NT2/D1 (cell line): ENCODE measurements around the gene CNN3.
"Not testable (repeated sequence)": the region's sequence is repeated elsewhere in the genome, so short reads cannot be mapped to it uniquely, and the experiment has no call there.

Experiments
- DNase-seq: peaks from one replicate; pipeline ENCODE4 v3.0.0-alpha.2; 2011; ENCODE audit warnings: low read depth, low spot score
- H3K27me3 ChIP-seq: 2 replicates; pipeline ENCODE4 v1.6.0; 2011; ENCODE audit warnings: mild to moderate bottlenecking; ENCODE audit not compliant: insufficient read length, insufficient read depth
- H3K36me3 ChIP-seq: 2 replicates; pipeline ENCODE4 v1.6.1; 2011; ENCODE audit warnings: mild to moderate bottlenecking, low read length, mixed read lengths; ENCODE audit not compliant: insufficient read depth, insufficient read length
- H3K4me1 ChIP-seq: 2 replicates; pipeline ENCODE4 v1.5.1; 2011; ENCODE audit not compliant: insufficient read depth, insufficient read length
- H3K4me3 ChIP-seq: 2 replicates; pipeline ENCODE4 v1.5.1; 2011; ENCODE audit warnings: low read depth; ENCODE audit not compliant: insufficient read length
- H3K9ac ChIP-seq: 2 replicates; pipeline ENCODE4 v1.6.0; 2011; ENCODE audit warnings: low read depth; ENCODE audit not compliant: insufficient read length
- H3K9me3 ChIP-seq: 2 replicates; pipeline ENCODE4 v1.5.1; 2011; ENCODE audit warnings: mild to moderate bottlenecking, low read length; ENCODE audit not compliant: insufficient read depth
- SUZ12 ChIP-seq: IDR thresholded peaks from 2 replicates; pipeline ENCODE4 v1.6.1; 2011; ENCODE audit not compliant: insufficient read length, insufficient read depth; ENCODE audit errors: extremely low read depth
- YY1 ChIP-seq: IDR thresholded peaks from 2 replicates; pipeline ENCODE4 v1.6.1; 2011; ENCODE audit not compliant: insufficient read length, insufficient read depth
- ZNF274 ChIP-seq: IDR thresholded peaks from 2 replicates; pipeline ENCODE4 v1.6.1; 2011; ENCODE audit warnings: mild to moderate bottlenecking, low read depth, low read length

Gene CNN3

GRCh38 chr1:94947437-94947836 is 20.5 kb upstream of the CNN3 start:
- Histone ChIP-seq H3K36me3 (no peaks in the 10 kb centered on the region), H3K9ac (no peak overlapping the region), H3K4me3 (no peak overlapping the region), H3K27me3 (no peaks in the 10 kb centered on the region), H3K4me1 (peaks cover 3% of the 10 kb centered on the region), H3K9me3 (no peaks in the 10 kb centered on the region)
- no peak for DNase-seq
- TF ChIP-seq SUZ12: no peak

- Histone ChIP-seq H3K36me3 (no peaks in the 10 kb centered on the region), H3K9ac (no peak overlapping the region), H3K9me3 (no peaks in the 10 kb centered on the region), H3K4me3 (no peak overlapping the region), H3K27me3 (no peaks in the 10 kb centered on the region), H3K4me1 (peaks cover 3% of the 10 kb centered on the region)
- no peak for DNase-seq
- TF ChIP-seq ZNF274 (no peak), YY1 (no peak), SUZ12 (no peak)
Measured at GRCh38 chr1:94946886-94947285, 20.0 kb upstream of the CNN3 start.

GRCh38 chr1:94942171-94943128 is 15.5 kb upstream of the CNN3 start:
- no peaks in the 10 kb centered on the region for H3K36me3 ChIP-seq
- H3K4me1 ChIP-seq: peaks cover 3% of the 10 kb centered on the region
- no peak overlapping the region for H3K4me3 ChIP-seq
- DNase-seq: no peak
- no peaks in the 10 kb centered on the region for H3K27me3 ChIP-seq
- TF ChIP-seq ZNF274 (no peak), YY1 (no peak), SUZ12 (no peak)
- no peaks in the 10 kb centered on the region for H3K9me3 ChIP-seq
- no peak overlapping the region for H3K9ac ChIP-seq

GRCh38 chr1:94941480-94941879 is 14.6 kb upstream of the CNN3 start:
- not testable (repeated sequence) for H3K9me3 ChIP-seq, H3K4me3 ChIP-seq, H3K9ac ChIP-seq, H3K27me3 ChIP-seq, DNase-seq, H3K36me3 ChIP-seq, H3K4me1 ChIP-seq

- H3K36me3 ChIP-seq: no peaks in the 10 kb centered on the region
- TF ChIP-seq SUZ12 (no peak), ZNF274 (no peak), YY1 (no peak)
- H3K27me3 ChIP-seq: no peaks in the 10 kb centered on the region
- H3K9ac ChIP-seq: no peak overlapping the region
- no peak overlapping the region for H3K4me3 ChIP-seq
- peaks cover 3% of the 10 kb centered on the region for H3K4me1 ChIP-seq
- H3K9me3 ChIP-seq: no peaks in the 10 kb centered on the region
- no peak for DNase-seq
Measured at GRCh38 chr1:94940738-94941137, 13.8 kb upstream of the CNN3 start.

GRCh38 chr1:94937820-94938219 is 10.9 kb upstream of the CNN3 start:
- Histone ChIP-seq H3K9ac (no peak overlapping the region), H3K9me3 (no peaks in the 10 kb centered on the region), H3K4me3 (no peak overlapping the region), H3K36me3 (no peaks in the 10 kb centered on the region), H3K27me3 (no peaks in the 10 kb centered on the region), H3K4me1 (no peaks in the 10 kb centered on the region)
- no peak for TF ChIP-seq SUZ12
- DNase-seq: no peak

GRCh38 chr1:94936861-94937620 is 10.1 kb upstream of the CNN3 start:
- Histone ChIP-seq H3K27me3 (no peaks in the 10 kb centered on the region), H3K4me3 (no peak overlapping the region), H3K36me3 (no peaks in the 10 kb centered on the region), H3K4me1 (no peaks in the 10 kb centered on the region), H3K9ac (no peak overlapping the region), H3K9me3 (no peaks in the 10 kb centered on the region)
- DNase-seq: no peak
- TF ChIP-seq SUZ12 (no peak), YY1 (no peak)
